Measurements from ENCODE around the gene TAS2R4.
"Not testable (repeated sequence)": the region's sequence is repeated elsewhere in the genome, so short reads cannot be mapped to it uniquely, and the experiment has no call there.

GRCh38 chr7:141770083-141770583 lies 6.3 kb upstream of the TAS2R4 start:
- not testable (repeated sequence) for TF ChIP-seq CTCF (IDR thresholded peaks at IDR 0.05; ENCODE audit: low read length); EZH2 (IDR thresholded peaks at IDR 0.05; ENCODE audit: borderline replicate concordance, low read length)

Data from OCI-LY1 (cell line).